NAMALWA (cell line): ENCODE results near the gene PPP6R2.
"Not testable (repeated sequence)": the region's sequence is repeated elsewhere in the genome, so short reads cannot be mapped to it uniquely, and the experiment has no call there.

ENCODE experiments used
- DNase-seq: peaks from one replicate; pipeline ENCODE4 v3.0.0-alpha.2; 2015; ENCODE audit warnings: low spot score

Gene PPP6R2

GRCh38 chr22:50425179-50425916, 82.2 kb downstream of the PPP6R2 start:
- DNase-seq = no peak

GRCh38 chr22:50432131-50432876, 89.2 kb downstream of the PPP6R2 start:
- no peak for DNase-seq

- not testable (repeated sequence) for DNase-seq
Observed at GRCh38 chr22:50432877-50433510, 89.9 kb downstream of the PPP6R2 start.

- no peak for DNase-seq
Observed at GRCh38 chr22:50434849-50435248, 91.7 kb downstream of the PPP6R2 start.

GRCh38 chr22:50435291-50436014, 92.3 kb downstream of the PPP6R2 start:
- no peak for DNase-seq

GRCh38 chr22:50436015-50436830, 93.1 kb downstream of the PPP6R2 start:
- no peak for DNase-seq

- DNase-seq = no peak
Observed at GRCh38 chr22:50436841-50437341, 93.8 kb downstream of the PPP6R2 start.

- DNase-seq = no peak
Observed at GRCh38 chr22:50437511-50438304, 94.6 kb downstream of the PPP6R2 start.

- DNase-seq = no peak
Observed at GRCh38 chr22:50438305-50439275, 95.5 kb downstream of the PPP6R2 start.

- DNase-seq = no peak
Observed at GRCh38 chr22:50439314-50439870, 96.3 kb downstream of the PPP6R2 start.

GRCh38 chr22:50439871-50440331, 96.8 kb downstream of the PPP6R2 start:
- DNase-seq = no peak

- no peak for DNase-seq
Observed at GRCh38 chr22:50440544-50441249, 97.6 kb downstream of the PPP6R2 start.

GRCh38 chr22:50441428-50441993, 98.4 kb downstream of the PPP6R2 start:
- DNase-seq = no peak

GRCh38 chr22:50443197-50443596, 100.1 kb downstream of the PPP6R2 start:
- no peak for DNase-seq

GRCh38 chr22:50443801-50444625, 100.9 kb downstream of the PPP6R2 start:
- DNase-seq = no peak

- DNase-seq = no peak
Observed at GRCh38 chr22:50444663-50445062, 101.5 kb downstream of the PPP6R2 start.
